H9 (cell line): ENCODE results near the gene ARHGEF17. TPM values are rescaled to one million over a fixed set of nuclear protein-coding genes. Genes with fewer than 3 reads are reported as not detected.

ENCODE experiments used
- DNase-seq: peaks from one replicate; pipeline ENCODE4 v3.0.0-alpha.2; 2017
- H2AFZ ChIP-seq: one replicate; pipeline ENCODE4 v1.6.1; 2013; ENCODE audit warnings: mild to moderate bottlenecking, low read length, control low read depth, moderate library complexity
- H2AK5ac ChIP-seq: 2 replicates; pipeline ENCODE4 v1.6.1; 2013; ENCODE audit warnings: low read length, control low read depth, mixed read lengths; ENCODE audit not compliant: insufficient read length
- H2BK120ac ChIP-seq: one replicate; pipeline ENCODE4 v1.6.1; 2013; ENCODE audit warnings: low read depth, mild to moderate bottlenecking, low read length, control low read depth, inconsistent platforms; ENCODE audit not compliant: poor library complexity, severe bottlenecking
- H2BK12ac ChIP-seq: 2 replicates; pipeline ENCODE4 v1.6.1; 2013; ENCODE audit warnings: low read length, control low read depth, mixed read lengths, low read depth; ENCODE audit not compliant: insufficient read length
- H2BK15ac ChIP-seq: 2 replicates; pipeline ENCODE4 v1.6.1; 2013; ENCODE audit warnings: low read depth, low read length, control low read depth
- H2BK20ac ChIP-seq: one replicate; pipeline ENCODE4 v1.6.1; 2013; ENCODE audit warnings: low read depth, mild to moderate bottlenecking, low read length, control low read depth, inconsistent platforms; ENCODE audit not compliant: poor library complexity, severe bottlenecking
- H2BK5ac ChIP-seq: 2 replicates; pipeline ENCODE4 v1.6.1; 2013; ENCODE audit warnings: low read length, control low read depth, mixed read lengths; ENCODE audit not compliant: insufficient read length
- H3K14ac ChIP-seq: 2 replicates; pipeline ENCODE4 v1.6.1; 2013; ENCODE audit warnings: low read length, control low read depth; ENCODE audit not compliant: insufficient read depth
- H3K18ac ChIP-seq: 2 replicates; pipeline ENCODE4 v1.6.1; 2013; ENCODE audit warnings: low read depth, mild to moderate bottlenecking, mixed read lengths, low read length, control low read depth; ENCODE audit not compliant: insufficient read length
- H3K23ac ChIP-seq: 2 replicates; pipeline ENCODE4 v1.6.1; 2013; ENCODE audit warnings: low read length, control low read depth, mixed read lengths, low read depth; ENCODE audit not compliant: insufficient read length
- H3K23me2 ChIP-seq: 2 replicates; pipeline ENCODE4 v1.6.1; 2013; ENCODE audit warnings: low read depth, mild to moderate bottlenecking, mixed read lengths, low read length, control low read depth; ENCODE audit not compliant: insufficient read length, poor library complexity, severe bottlenecking
- H3K27ac ChIP-seq: 2 replicates; pipeline ENCODE4 v1.5.1; 2013; ENCODE audit warnings: low read length, control low read depth, mixed read lengths, low read depth; ENCODE audit not compliant: insufficient read length
- H3K27me3 ChIP-seq: 2 replicates; pipeline ENCODE4 v1.6.1; 2013; ENCODE audit warnings: low read length, control low read depth, inconsistent platforms; ENCODE audit not compliant: insufficient read depth
- H3K4ac ChIP-seq: 2 replicates; pipeline ENCODE4 v1.6.1; 2013; ENCODE audit warnings: low read depth, mild to moderate bottlenecking, control low read depth, inconsistent platforms, low read length, moderate library complexity
- H3K4me1 ChIP-seq: 2 replicates; pipeline ENCODE4 v1.6.1; 2013; ENCODE audit warnings: low read length, control low read depth, inconsistent platforms; ENCODE audit not compliant: insufficient read depth
- H3K4me2 ChIP-seq: 2 replicates; pipeline ENCODE4 v1.6.1; 2013; ENCODE audit warnings: low read length, control low read depth, mixed read lengths; ENCODE audit not compliant: insufficient read length, insufficient read depth
- H3K56ac ChIP-seq: 2 replicates; pipeline ENCODE4 v1.6.1; 2013; ENCODE audit warnings: low read depth, mild to moderate bottlenecking, mixed read lengths, low read length, control low read depth; ENCODE audit not compliant: insufficient read length
- H3K79me1 ChIP-seq: 2 replicates; pipeline ENCODE4 v1.6.1; 2013; ENCODE audit warnings: low read depth, mild to moderate bottlenecking, moderate library complexity, low read length, control low read depth, inconsistent platforms; ENCODE audit not compliant: insufficient read depth, poor library complexity, severe bottlenecking
- H3K79me2 ChIP-seq: 2 replicates; pipeline ENCODE4 v1.6.1; 2013; ENCODE audit warnings: low read length, control low read depth, inconsistent platforms; ENCODE audit not compliant: insufficient read depth
- H3K9ac ChIP-seq: 2 replicates; pipeline ENCODE4 v1.6.1; 2013; ENCODE audit warnings: low read length, control low read depth, mixed read lengths; ENCODE audit not compliant: insufficient read length; ENCODE audit errors: extremely low read depth
- H3K9me3 ChIP-seq: one replicate; pipeline ENCODE4 v1.6.1; 2013; ENCODE audit warnings: low read depth, low read length, inconsistent platforms; ENCODE audit not compliant: control insufficient read depth
- H3T11ph ChIP-seq: one replicate; pipeline ENCODE4 v1.6.1; 2013; ENCODE audit warnings: mild to moderate bottlenecking, low read length, control low read depth, inconsistent platforms
- H4K20me1 ChIP-seq: one replicate; pipeline ENCODE4 v1.6.1; 2013; ENCODE audit not compliant: control insufficient read depth, insufficient read length, insufficient read depth
- H4K5ac ChIP-seq: 2 replicates; pipeline ENCODE4 v1.6.1; 2013; ENCODE audit warnings: low read depth, mild to moderate bottlenecking, mixed read lengths, low read length, control low read depth; ENCODE audit not compliant: insufficient read length
- H4K8ac ChIP-seq: replicated peaks from 2 replicates; pipeline ENCODE4 v1.6.1; 2013; ENCODE audit warnings: low read length, control low read depth, mixed read lengths, low read depth; ENCODE audit not compliant: insufficient read length
- H4K91ac ChIP-seq: 2 replicates; pipeline ENCODE4 v1.6.1; 2013; ENCODE audit warnings: low read depth, mild to moderate bottlenecking, moderate library complexity, mixed read lengths, low read length, control low read depth; ENCODE audit not compliant: insufficient read length
- H3K27ac Mint-ChIP-seq, 3 experiments: 2 replicates in 2 of 3; 3 replicates in 1 of 3; pipeline ENCODE4 v1.8.0; 2020 to 2021; ENCODE audit warnings: mixed read lengths in 3 of 3, mild to moderate bottlenecking in 1 of 3, moderate library complexity in 1 of 3
- H3K27me3 Mint-ChIP-seq: 2 replicates; pipeline ENCODE4 v1.8.0; 2021; ENCODE audit warnings: low read depth, mild to moderate bottlenecking, moderate library complexity, mixed read lengths
- H3K36me3 Mint-ChIP-seq, 3 experiments: 2 replicates in 2 of 3; 3 replicates in 1 of 3; pipeline ENCODE4 v1.8.0; 2020 to 2021; ENCODE audit warnings: low read depth in 3 of 3, mixed read lengths in 3 of 3; ENCODE audit not compliant: insufficient read depth in 1 of 3
- H3K4me1 Mint-ChIP-seq, 2 experiments: 2 replicates each; pipeline ENCODE4 v1.8.0; 2020; ENCODE audit warnings: mixed read lengths in 2 of 2
- H3K4me3 Mint-ChIP-seq, 2 experiments: 2 replicates in 1 of 2; 3 replicates in 1 of 2; pipeline ENCODE4 v1.8.0; 2020 to 2021; ENCODE audit warnings: mild to moderate bottlenecking in 2 of 2, mixed read lengths in 2 of 2, moderate library complexity in 1 of 2
- H3K9me3 Mint-ChIP-seq, 2 experiments: 2 replicates in 1 of 2; 3 replicates in 1 of 2; pipeline ENCODE4 v1.8.0; 2020; ENCODE audit warnings: mild to moderate bottlenecking in 2 of 2, mixed read lengths in 2 of 2, moderate library complexity in 1 of 2
- CTCF ChIP-seq: fragments of 200-600 bp; sonication (generic); conservative IDR thresholded peaks from 3 replicates; pipeline ENCODE4 v1.8.0; 2021; ENCODE audit warnings: antibody characterized with exemption, mild to moderate bottlenecking
- whole genome bisulfite sequencing: extraction: QIAGEN DNeasy Blood & Tissue Kit; methylation state at CpG from one replicate; pipeline ENCODE4 v1.1.7; 2013; ENCODE audit warnings: missing lambda C conversion rate, low lambda C conversion rate, mixed read lengths; ENCODE audit not compliant: insufficient read length; ENCODE audit errors: extremely low coverage; 5-methylcytosine and 5-hydroxymethylcytosine counted together
- total RNA-seq: library from RNA; stranded (reverse); gene quantifications from 2 replicates; pipeline ENCODE4 v1.2.1, GENCODE V29; 2021

The ARHGEF17 gene
- total RNA-seq, 1 experiment from 2014 or later: 7.4 TPM

GRCh38 chr11:73268671-73269271 is 39.3 kb upstream of the ARHGEF17 start:
- no peaks in the 10 kb centered on the region for H3K36me3 Mint-ChIP-seq
- H3K27me3 Mint-ChIP-seq: peaks cover 22% of the 10 kb centered on the region
- peaks cover 3% of the 10 kb centered on the region for H3K27me3 ChIP-seq
- H3K23ac ChIP-seq: no peak overlapping the region
- DNase-seq: peak; percentile 24
- no peak overlapping the region for H4K91ac ChIP-seq
- no peaks in the 10 kb centered on the region for H3K79me1 ChIP-seq
- H3K4me1 Mint-ChIP-seq: peaks cover 26 to 46% of the 10 kb centered on the region in 2 experiments
- H2BK5ac ChIP-seq: no peak overlapping the region
- H2BK120ac ChIP-seq: no peak overlapping the region
- no peak overlapping the region for H3K18ac ChIP-seq
- no peaks in the 10 kb centered on the region; a peak in 1 of 5 replicates for H3K9me3 Mint-ChIP-seq
- no peak overlapping the region for H2BK20ac ChIP-seq
- peaks cover 2% of the 10 kb centered on the region for H4K20me1 ChIP-seq
- WGBS: no CpG with 5 or more reads among the region's 8 CpGs
- no peaks in the 10 kb centered on the region for H3K9me3 ChIP-seq
- no peak overlapping the region for H3K9ac ChIP-seq
- 0 out of 2 replicates have a peak overlapping the region, but pooled peaks have one; percentile 25 for H3K14ac ChIP-seq
- no peak overlapping the region for H3K56ac ChIP-seq
- H2BK15ac ChIP-seq: no peak overlapping the region
- no peak overlapping the region for H2AK5ac ChIP-seq
- no peak overlapping the region for H2AFZ ChIP-seq
- no peak overlapping the region for H4K8ac ChIP-seq
- H3T11ph ChIP-seq: no peak overlapping the region
- no peak overlapping the region for H3K4ac ChIP-seq
- TF ChIP-seq CTCF: no peak
- no peak overlapping the region for H4K5ac ChIP-seq
- no peak overlapping the region for H3K27ac ChIP-seq
- H2BK12ac ChIP-seq: no peak overlapping the region
- H3K4me1 ChIP-seq: no peaks in the 10 kb centered on the region
- no peak overlapping the region for H3K4me2 ChIP-seq
- no peak overlapping the region for H3K27ac Mint-ChIP-seq
- no peak overlapping the region for H3K4me3 Mint-ChIP-seq
- no peaks in the 10 kb centered on the region for H3K79me2 ChIP-seq
- no peaks in the 10 kb centered on the region for H3K23me2 ChIP-seq
